Muscle of arm (tissue), 14 donors: ENCODE measurements around the gene DCBLD1. TPM values are rescaled to one million over a fixed set of nuclear protein-coding genes. Genes with fewer than 3 reads are reported as not detected.
"Not testable (repeated sequence)": the region's sequence is repeated elsewhere in the genome, so short reads cannot be mapped to it uniquely, and the experiment has no call there.

Experiments
- DNase-seq: peaks from one replicate; pipeline ENCODE4 v3.0.0-alpha.2; 2013
- long read RNA-seq, 11 donors: transcript quantifications; one replicate each; lab custom pipeline, GENCODE V29; 2026
- polyA plus RNA-seq, 12 donors: library from polyadenylated mRNA; unstranded; fragments of 120-200 nt; gene quantifications; one replicate each; pipeline ENCODE4 v1.2.1, GENCODE V29; 2013; ENCODE audit not compliant: insufficient read length in 12 of 12

DCBLD1 gene
- polyA plus RNA-seq = 1 to 10 TPM in 11 of 12 donors, not detected in 1; 6.3 to 9.7 (median 7.1) TPM
- long read RNA-seq, donor 1 = 0 reads
- long read RNA-seq, donor 2, partial matches to known transcripts = 57 of 70 reads
- long read RNA-seq, donor 2, other reads (novel, unspliced or antisense) = 12 of 70 reads
- long read RNA-seq, donor 3, partial matches to known transcripts = 19 of 19 reads
- long read RNA-seq, donor 3, other reads (novel, unspliced or antisense) = 0 of 19 reads
- long read RNA-seq, donor 4 = 0 reads
- long read RNA-seq, donor 5, partial matches to known transcripts = 112 of 117 reads
- long read RNA-seq, donor 5, other reads (novel, unspliced or antisense) = 5 of 117 reads
- long read RNA-seq, donor 6, partial matches to known transcripts = 0 of 1 reads
- long read RNA-seq, donor 6, other reads (novel, unspliced or antisense) = 0 of 1 reads
- long read RNA-seq, donor 7, partial matches to known transcripts = 0 of 1 reads
- long read RNA-seq, donor 7, other reads (novel, unspliced or antisense) = 0 of 1 reads
- long read RNA-seq, donor 8 = 0 reads
- long read RNA-seq, donor 9 = 0 reads
- long read RNA-seq, donor 10, partial matches to known transcripts = 0 of 2 reads
- long read RNA-seq, donor 10, other reads (novel, unspliced or antisense) = 0 of 2 reads
- long read RNA-seq, donor 11, partial matches to known transcripts = 36 of 58 reads
- long read RNA-seq, donor 11, other reads (novel, unspliced or antisense) = 22 of 58 reads

DNA sequence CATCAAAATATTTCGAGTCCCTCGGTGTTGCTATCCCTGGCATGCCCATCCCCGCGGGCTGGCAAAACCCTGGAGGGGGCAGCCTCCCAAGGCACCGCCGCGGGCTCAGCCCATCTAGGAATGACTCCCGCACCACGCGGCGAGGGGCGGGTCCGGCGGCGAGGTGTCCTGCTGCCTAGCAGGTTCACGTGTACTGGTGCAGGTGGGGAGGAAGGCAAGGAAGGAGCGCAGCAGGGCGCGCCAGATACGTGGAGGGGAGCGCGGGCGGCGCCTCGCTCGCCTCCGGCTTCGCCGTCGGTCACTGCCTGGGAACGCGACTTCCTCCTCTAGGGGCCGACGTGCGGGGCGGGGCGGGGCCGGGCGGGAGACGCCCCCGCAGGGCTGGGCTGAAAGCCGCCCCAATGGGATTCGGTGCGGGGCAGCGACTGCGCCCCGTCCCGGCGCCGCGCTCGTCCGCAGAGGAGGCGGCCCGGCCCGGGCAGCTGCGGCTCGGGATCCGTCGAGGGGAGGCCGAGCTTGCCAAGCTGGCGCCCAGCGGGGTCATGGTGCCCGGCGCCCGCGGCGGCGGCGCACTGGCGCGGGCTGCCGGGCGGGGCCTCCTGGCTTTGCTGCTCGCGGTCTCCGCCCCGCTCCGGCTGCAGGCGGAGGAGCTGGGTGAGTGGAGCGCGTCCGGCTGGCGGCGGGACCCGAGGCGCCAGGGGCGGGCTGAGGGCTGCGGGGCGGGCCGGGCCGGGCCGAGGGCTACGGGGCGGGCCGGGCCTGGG lies at the start of gene DCBLD1:
DCBLD1 (plus strand) TSS at position 435 of the 764 bp plus-strand sequence; CDS start at position 543, 108 bp downstream.
- no peak for DNase-seq

- no peak for DNase-seq
Measured at GRCh38 chr6:117440706-117441525, 41.6 kb upstream of the DCBLD1 start.

DNA sequence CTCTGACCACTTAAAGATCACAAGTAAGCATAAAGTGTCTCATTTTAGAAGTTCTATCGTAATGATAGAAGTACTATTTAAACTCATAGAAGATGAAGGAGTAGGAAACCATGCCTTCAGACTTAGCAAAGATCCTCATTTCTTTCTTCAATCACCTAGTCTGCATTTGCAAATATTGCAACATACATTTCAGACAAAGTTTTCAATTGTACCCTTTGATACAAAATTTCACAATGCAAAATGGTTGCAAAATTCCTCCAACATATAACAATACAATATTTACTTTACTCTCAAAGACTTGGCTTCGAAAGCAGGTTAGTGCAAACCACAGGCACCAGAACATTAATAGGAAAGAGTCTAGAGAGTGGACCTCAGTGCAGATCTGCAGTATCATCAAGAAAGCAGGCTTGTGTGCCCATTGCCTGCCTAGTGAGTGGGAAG lies 40.6 kb upstream of the DCBLD1 start:
- DNase-seq = no peak

DNA sequence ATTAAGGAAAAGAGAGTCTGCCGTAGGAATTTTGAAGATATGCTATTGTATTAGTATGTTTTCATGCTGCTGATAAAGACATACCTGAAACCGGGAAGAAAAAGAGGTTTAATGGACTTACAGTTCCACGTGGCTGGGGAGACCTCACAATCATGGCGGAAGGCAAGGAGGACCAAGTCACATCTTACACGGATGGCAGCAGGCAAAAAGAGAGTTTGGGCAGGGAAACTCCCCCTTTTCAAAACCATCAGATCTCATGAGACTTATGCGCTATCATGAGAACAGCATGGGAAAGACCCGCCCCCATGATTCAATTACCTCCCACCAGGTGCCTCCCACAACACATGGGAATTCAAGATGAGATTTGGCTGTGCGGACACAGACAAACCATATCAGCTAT lies 40.2 kb upstream of the DCBLD1 start:
- DNase-seq = not testable (repeated sequence)

- DNase-seq = no peak
Measured at GRCh38 chr6:117444600-117444999, 37.9 kb upstream of the DCBLD1 start.

GRCh38 chr6:117446861-117447260 lies 35.6 kb upstream of the DCBLD1 start:
- DNase-seq = no peak

GRCh38 chr6:117448011-117448410 lies 34.5 kb upstream of the DCBLD1 start:
- DNase-seq = no peak

GRCh38 chr6:117448732-117449485 lies 33.6 kb upstream of the DCBLD1 start:
- DNase-seq = no peak

DNA sequence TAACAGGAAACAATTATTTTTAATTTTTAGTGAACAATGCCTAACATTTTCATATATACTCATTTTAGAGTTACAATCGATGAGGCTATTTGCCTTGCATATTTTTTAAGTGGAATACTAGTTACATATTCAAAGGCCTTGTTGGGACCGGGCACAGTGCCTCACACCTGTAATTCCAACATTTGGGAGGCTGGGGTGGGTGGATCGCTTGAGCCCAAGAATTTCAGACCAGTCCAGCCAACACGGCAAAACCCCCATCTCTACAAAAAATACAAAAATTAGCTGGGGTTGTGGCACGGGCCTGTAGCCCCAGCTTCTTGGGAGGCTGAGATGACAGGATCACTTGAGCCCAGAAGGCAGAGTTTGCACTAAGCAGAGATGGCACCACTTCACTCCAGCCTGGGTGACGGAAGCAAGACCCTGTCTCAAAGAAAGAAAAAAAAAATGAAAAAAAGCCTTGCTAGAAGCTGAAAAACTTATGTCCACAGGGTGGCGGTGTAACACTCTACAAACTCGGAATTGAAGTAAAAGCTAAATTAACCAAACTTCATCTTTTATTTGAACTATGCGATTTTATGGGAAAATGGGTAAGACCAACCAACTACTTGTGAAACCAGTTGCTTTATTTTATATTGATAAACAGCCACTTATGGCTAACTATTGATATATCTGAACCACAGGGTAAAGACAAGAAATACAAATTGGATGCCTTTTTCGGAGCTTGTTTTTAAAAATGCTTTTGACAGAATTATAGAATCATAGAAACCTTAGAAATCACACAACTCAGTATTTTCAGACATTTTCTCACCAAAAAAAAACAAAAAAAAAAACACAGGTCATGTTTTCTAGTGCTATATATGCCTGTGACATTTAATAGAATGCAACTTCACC lies 32.7 kb upstream of the DCBLD1 start:
- DNase-seq = peak; percentile 69

- DNase-seq = no peak
Measured at GRCh38 chr6:117451671-117452070, 30.8 kb upstream of the DCBLD1 start.

GRCh38 chr6:117456250-117456649 lies 26.2 kb upstream of the DCBLD1 start:
- no peak for DNase-seq

GRCh38 chr6:117456998-117457397 lies 25.5 kb upstream of the DCBLD1 start:
- no peak for DNase-seq

DNA sequence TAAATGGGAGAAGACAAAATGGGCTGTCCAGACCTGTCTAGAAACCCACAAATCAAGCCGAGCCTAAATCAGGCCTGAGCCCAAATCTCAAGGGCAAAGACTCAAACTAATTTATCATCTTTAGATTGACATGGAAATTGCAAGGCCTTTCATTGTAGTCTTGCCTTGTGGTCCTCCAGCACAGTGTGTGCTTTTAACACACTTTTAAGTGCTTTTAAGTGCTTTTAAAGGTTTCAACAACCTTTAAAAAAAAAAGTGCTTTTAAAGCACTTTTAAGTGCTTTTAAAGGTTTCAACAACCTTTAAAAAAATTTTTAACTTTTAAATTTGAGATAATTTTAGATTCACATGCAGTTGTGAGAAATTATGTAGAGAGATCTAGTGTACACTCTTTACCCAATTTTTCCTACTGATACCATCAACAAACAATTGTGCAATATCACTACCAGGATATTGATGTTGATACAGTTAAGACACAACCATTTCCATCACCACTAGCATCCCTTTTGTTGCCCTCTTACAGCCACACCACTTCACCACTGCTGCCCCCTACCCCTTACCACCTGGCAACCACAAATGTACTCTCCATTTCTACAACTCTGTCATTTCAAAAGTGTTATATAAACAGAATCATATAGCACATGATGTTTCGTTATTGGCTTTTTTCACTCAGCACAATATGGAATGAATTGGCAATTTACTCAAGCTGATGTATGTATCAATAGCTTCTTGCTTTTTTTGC lies 23.1 kb upstream of the DCBLD1 start:
- DNase-seq = no peak

DNA sequence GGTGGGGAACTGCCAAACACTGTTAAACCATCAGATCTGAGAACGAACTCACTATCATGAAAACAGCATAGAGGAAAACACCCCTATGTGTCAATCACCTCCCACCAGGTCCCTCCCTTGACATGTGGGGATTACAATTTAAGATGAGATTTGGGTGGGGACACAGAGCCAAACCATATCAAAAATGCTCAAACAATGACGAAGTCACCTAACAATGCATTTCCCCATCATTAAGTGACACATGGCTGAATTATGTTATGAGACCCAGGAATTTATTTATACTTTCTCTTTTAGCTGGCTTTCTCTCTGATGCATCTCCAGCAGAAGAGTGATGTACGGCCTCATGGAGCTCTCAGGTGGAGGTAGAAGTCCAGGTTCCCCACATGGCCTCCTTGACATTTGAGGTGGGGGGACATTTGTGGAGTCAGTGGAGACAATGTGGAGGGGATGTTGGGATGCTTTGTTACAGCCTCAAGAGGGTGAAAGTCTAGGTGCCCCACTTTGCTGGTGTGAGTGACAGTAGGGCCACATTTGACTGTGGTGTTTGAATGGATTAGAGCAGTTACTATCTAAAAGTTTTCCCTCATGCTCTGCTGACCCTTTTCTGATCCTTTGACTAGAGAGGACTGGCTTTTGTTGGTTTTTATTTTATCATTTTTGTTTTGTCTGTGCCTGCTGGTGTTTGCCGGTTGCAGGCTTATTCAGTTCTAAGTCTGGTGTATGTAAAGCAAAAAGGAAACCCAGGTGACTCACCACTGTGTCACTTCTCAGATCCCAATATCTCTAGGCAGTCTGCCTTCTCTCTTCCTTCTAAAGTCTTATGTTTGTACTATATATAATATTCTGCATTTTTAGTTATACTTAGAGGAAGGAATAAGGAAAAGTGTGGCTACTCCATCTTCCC lies 18.5 kb upstream of the DCBLD1 start:
- DNase-seq = no peak

GRCh38 chr6:117464700-117465099 lies 17.8 kb upstream of the DCBLD1 start:
- no peak for DNase-seq

DNA sequence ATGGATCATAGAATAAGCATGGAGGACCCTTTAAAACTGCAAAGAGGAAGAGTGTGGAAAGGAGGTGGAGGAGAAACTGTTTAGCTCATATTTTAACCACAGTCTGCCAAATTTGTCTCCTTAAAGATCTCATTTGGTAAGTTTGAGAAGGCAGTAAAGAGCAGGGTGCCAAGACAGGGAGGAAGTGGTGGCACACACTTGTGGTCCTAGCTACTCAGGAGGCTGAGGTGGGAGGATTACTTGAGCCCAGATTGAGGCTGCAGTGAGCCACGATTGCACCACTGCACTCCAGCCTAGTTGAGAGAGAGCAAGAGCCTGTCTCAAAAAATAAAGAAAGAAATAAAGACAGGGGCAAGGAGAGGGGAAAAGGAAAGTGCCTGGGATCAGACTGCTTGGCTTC lies 16.8 kb upstream of the DCBLD1 start:
- DNase-seq = no peak

- DNase-seq = no peak
Measured at GRCh38 chr6:117467876-117468275, 14.6 kb upstream of the DCBLD1 start.

- DNase-seq = not testable (repeated sequence)
Measured at GRCh38 chr6:117468527-117468926, 13.9 kb upstream of the DCBLD1 start.
